Heart left ventricle (tissue), 16 donors: Measurements from ENCODE around the gene SLC46A3. TPM values are rescaled to one million over a fixed set of nuclear protein-coding genes. Genes with fewer than 3 reads are reported as not detected.

Experiments
- ATAC-seq, 4 donors: fragments of 200-7000 bp; cut with Tn5 transposase; one replicate each; pipeline ENCODE4 v1.9.1; 2020 to 2022; ENCODE audit warnings: moderate library complexity in 4 of 4, mild to moderate bottlenecking in 3 of 4, moderate number of reproducible peaks in 1 of 4
- DNase-seq, 5 donors: peaks; one replicate each; pipeline ENCODE4 v3.0.0-alpha.2; 2020
- H3K27ac ChIP-seq, 12 donors: fragments of 200-600 bp; sonication (generic) in 4 of 12; one replicate each; pipeline versions ENCODE4 v1.5.0 to v1.8.0; 2016 to 2022; ENCODE audit warnings: mild to moderate bottlenecking in 2 of 12
- H3K27me3 ChIP-seq, 9 donors: fragments of 200-600 bp; sonication (generic) in 2 of 9; one replicate each; pipeline versions ENCODE4 v1.5.1 to v1.8.0; 2016 to 2022; ENCODE audit warnings: mild to moderate bottlenecking in 3 of 9
- H3K36me3 ChIP-seq, 9 donors: fragments of 200-600 bp; sonication (generic) in 2 of 9; one replicate each; pipeline versions ENCODE4 v1.5.0 to v1.8.0; 2018 to 2022; ENCODE audit warnings: mild to moderate bottlenecking in 2 of 9
- H3K4me1 ChIP-seq, 12 donors: fragments of 200-600 bp; sonication (generic) in 4 of 12; one replicate each; pipeline versions ENCODE4 v1.5.0 to v1.8.0; 2016 to 2022; ENCODE audit warnings: mild to moderate bottlenecking in 3 of 12
- H3K4me3 ChIP-seq, 12 donors: fragments of 200-600 bp; sonication (generic) in 4 of 12; one replicate each; pipeline versions ENCODE4 v1.5.0 to v1.8.0; 2017 to 2022; ENCODE audit warnings: mild to moderate bottlenecking in 9 of 12, moderate library complexity in 4 of 12
- H3K9me3 ChIP-seq, 12 donors: fragments of 200-600 bp; sonication (generic) in 4 of 12; one replicate each; pipeline versions ENCODE4 v1.5.0 to v1.8.0; 2016 to 2022; ENCODE audit warnings: mild to moderate bottlenecking in 1 of 12
- CTCF ChIP-seq, 12 donors: fragments of 200-600 bp; sonication (generic) in 4 of 12; IDR thresholded peaks; one replicate each; pipeline versions ENCODE4 v1.5.0 to v1.8.0; 2018 to 2022; ENCODE audit warnings: antibody characterized with exemption in 12 of 12, mild to moderate bottlenecking in 5 of 12
- POLR2A ChIP-seq, 2 donors: fragments of 450-650 bp; IDR thresholded peaks; one replicate each; pipeline ENCODE4 v1.6.1; 2017; ENCODE audit warnings: antibody characterized with exemption in 2 of 2, mild to moderate bottlenecking in 2 of 2, moderate library complexity in 2 of 2
- WGBS, 4 donors: extraction: QIAGEN DNeasy Blood & Tissue Kit in 2 of 4; methylation state at CpG; one replicate each; pipeline versions ENCODE4 v1.1.5 to v1.1.7; 2013 to 2018; 5-methylcytosine and 5-hydroxymethylcytosine counted together
- intact Hi-C, 10 donors: fragments of 100-400 bp; cut with DNase I; formaldehyde crosslinking; loops; one replicate each; pipeline versions ENCODE4 v1.11.1 to v1.14.2; 2022
- polyA plus RNA-seq, 2 donors: library from polyadenylated mRNA; stranded (reverse); fragments of 200-250 nt; gene quantifications; one replicate each; pipeline ENCODE4 v1.2.3, GENCODE V29; 2013
- total RNA-seq, 9 donors: library from RNA; depleted of rRNA in 2 of 9; stranded (reverse); fragments of >200 nt in 2 of 9; fragmentation: NEBNext Ultra II Directional in 3 of 9; extraction: Animal tissue kit (Norgen Biotek cat#: 25700) in 3 of 9; gene quantifications; one replicate each; pipeline versions ENCODE4 v1.1.0 to v1.2.4, GENCODE V29; 2016 to 2023
- donor health status: ischemic (EF 13 %, LVEDD 7.1; RV severe dilation, severe dysfunction).
- donor health status: healthy with polysubstance abuse.
- donor health status: DM: no; HTN: yes; CAD: no.
- donor health status: DM: no; HTN: no; CAD: no.
- donor health status: ischemic (EF 25% LVEDD 6.9; RV normal size, moderate dysfunction).
- donor health status: ischemic (EF 25% LVEDD 5.7; RV mildly dilated, moderate dysfunction).
- donor health status: healthy.
- donor health status: DM: yes; HTN: yes; CAD: no.
- donor health status: ischemic (EF 35%, LVEDD 5.7; RV mildly dilated, moderate dysfunction).
- donor health status: nonischemic (EF 11% LVEDD 7.7; RV severe dilation, severe dysfunction).
- donor health status: DM: yes; HTN: yes; CAD: no.
- donor health status: PGD.
- donor health status: ischemic (EF 29% LVEDD 5.4; RV normal size, mild dysfunction).
- donor health status: nonischemic (EF 23%, LVEDD 6.1; RV moderate dilation, normal function).

SLC46A3 gene
- total and polyA plus RNA-seq, 11 donors = 11.1 to 18.1 (median 16.2) TPM

DNA sequence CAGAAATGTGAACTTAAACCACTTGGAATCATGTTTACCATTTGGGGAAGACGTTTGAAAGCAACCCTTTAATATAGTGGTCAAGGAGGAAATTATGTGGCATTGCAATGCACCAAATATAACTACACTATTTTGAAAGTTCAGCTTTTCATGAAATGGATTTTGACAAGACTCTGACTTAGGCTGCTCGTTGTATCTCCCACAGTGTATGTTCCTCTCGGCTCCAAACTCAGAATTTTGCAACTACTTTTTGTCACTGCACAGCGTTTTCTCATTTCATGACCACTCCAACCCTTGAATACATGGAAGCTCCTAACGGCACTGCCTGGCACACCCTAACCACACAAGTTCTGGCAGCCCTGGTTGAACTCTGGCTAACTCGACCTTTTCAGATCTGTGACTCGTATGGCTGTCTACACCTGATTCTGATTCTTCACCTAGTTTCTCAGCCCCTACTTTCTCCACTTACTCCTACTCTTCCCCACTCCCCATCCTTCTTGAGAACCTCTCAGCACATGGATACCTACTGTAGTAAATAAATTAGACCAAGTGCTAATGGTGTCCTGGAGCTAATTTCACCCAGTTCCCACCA is 66.9 kb downstream of the SLC46A3 start:
- intact Hi-C loops = loop anchor here in 1 of 10 donors (10.0 kb wide), 2 partner anchors 157 to 517 kb away; partner anchors contain the start of genes FLT1 and PAN3

GRCh38 chr13:28650284-28650683 is 68.5 kb downstream of the SLC46A3 start:
- WGBS, 4 donors = 93 to 98% (median 96%) methylated on average over 2 of the region's 2 CpGs
- Histone ChIP-seq H3K4me3 (no peak overlapping the region), H3K27ac (no peak overlapping the region), H3K4me1 (peaks cover 0 to 11% (median 3%) of the 10 kb centered on the region in 12 donors), H3K9me3 (no peaks in the 10 kb centered on the region), H3K27me3 (no peaks in the 10 kb centered on the region), H3K36me3 (peaks cover 0 to 12% (median 0%) of the 10 kb centered on the region in 9 donors)
- intact Hi-C loops = loop anchor here in 1 of 10 donors (10.0 kb wide), 2 partner anchors 155 to 515 kb away; partner anchors contain the start of genes FLT1 and PAN3
- DNase-seq (no peak), ATAC-seq (no peak)
- TF ChIP-seq POLR2A (IDR thresholded peaks at IDR 0.05) = no peak
- TF ChIP-seq CTCF (IDR thresholded peaks at IDR 0.05) = no peak

More for the DNA sequence above, 66.9 kb downstream of the SLC46A3 start:
- H3K9me3 ChIP-seq = no peaks in the 10 kb centered on the region
- H3K36me3 ChIP-seq = peaks cover 0 to 12% (median 0%) of the 10 kb centered on the region in 9 donors
- WGBS, 4 donors = 70 to 77% (median 76%) methylated on average over 7 of the region's 7 CpGs
- H3K4me3 ChIP-seq = no peak overlapping the region
- TF ChIP-seq POLR2A (IDR thresholded peaks at IDR 0.05) = no peak
- TF ChIP-seq CTCF (IDR thresholded peaks at IDR 0.05) = no peak
- peaks cover 0 to 27% (median 11%) of the 10 kb centered on the region in 12 donors for H3K4me1 ChIP-seq
- peak overlapping the region in 1 of 12 donors; percentile 23 for H3K27ac ChIP-seq
- no peaks in the 10 kb centered on the region for H3K27me3 ChIP-seq
- DNase-seq (no peak), ATAC-seq (peak in 1 of 4 donors; percentile 53)

Other genes starting within 250 kb of the SLC46A3 start
- 10 to 100 TPM; 25.7 to 73.2 (median 43.9) TPM for gene FLT1, start 223.8 kb downstream of the SLC46A3 start, total RNA-seq
- gene FLT1, start 223.8 kb downstream of the SLC46A3 start, polyA plus RNA-seq = 10 to 100 TPM; 13.1 to 28.0 TPM
- 100 to 1,000 TPM in 5 of 9 donors, 10 to 100 TPM in 4; 87.8 to 120 (median 102) TPM for gene POMP, start 59.8 kb downstream of the SLC46A3 start, total RNA-seq
- 100 to 1,000 TPM; 134 to 149 TPM for gene POMP, start 59.8 kb downstream of the SLC46A3 start, polyA plus RNA-seq
- gene MTUS2, start 101.4 kb upstream of the SLC46A3 start, total RNA-seq = 100 to 1,000 TPM in 3 of 9 donors, 10 to 100 TPM in 6; 35.9 to 174 (median 67.9) TPM
- 10 to 100 TPM; 28.7 to 75.0 TPM for gene MTUS2, start 101.4 kb upstream of the SLC46A3 start, polyA plus RNA-seq